ENCODE results near the gene GAK. TPM values are rescaled to one million over a fixed set of nuclear protein-coding genes. Genes with fewer than 3 reads are reported as not detected.

Gene GAK
- polyA plus RNA-seq, 1 donor from 2014 or later: 58.8 TPM

DNA sequence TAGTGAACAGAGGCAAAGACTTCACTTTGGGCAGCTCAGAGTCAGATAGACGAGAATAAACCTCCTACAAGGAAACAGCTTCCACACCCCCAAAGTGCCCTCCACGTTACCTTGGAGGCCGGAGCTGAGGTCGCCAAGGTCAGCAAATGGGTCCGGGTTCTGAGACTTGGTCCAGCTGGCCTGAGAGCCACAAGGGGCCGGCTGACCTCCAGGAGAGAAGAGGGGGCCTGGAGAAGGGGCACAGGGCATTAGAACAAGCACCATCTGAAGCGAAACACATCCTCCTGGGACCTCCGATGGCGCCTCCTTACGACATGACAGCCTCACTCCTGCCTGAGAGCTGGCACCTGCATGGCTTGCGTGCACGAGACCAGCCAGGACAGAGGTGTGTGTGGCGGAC is 72.6 kb downstream of the GAK start:
- no peak overlapping the region for H3K4me3 ChIP-seq (ENCODE audit: low read length)
- no peak overlapping the region for H3K9ac ChIP-seq (ENCODE audit: low read length)

DNA sequence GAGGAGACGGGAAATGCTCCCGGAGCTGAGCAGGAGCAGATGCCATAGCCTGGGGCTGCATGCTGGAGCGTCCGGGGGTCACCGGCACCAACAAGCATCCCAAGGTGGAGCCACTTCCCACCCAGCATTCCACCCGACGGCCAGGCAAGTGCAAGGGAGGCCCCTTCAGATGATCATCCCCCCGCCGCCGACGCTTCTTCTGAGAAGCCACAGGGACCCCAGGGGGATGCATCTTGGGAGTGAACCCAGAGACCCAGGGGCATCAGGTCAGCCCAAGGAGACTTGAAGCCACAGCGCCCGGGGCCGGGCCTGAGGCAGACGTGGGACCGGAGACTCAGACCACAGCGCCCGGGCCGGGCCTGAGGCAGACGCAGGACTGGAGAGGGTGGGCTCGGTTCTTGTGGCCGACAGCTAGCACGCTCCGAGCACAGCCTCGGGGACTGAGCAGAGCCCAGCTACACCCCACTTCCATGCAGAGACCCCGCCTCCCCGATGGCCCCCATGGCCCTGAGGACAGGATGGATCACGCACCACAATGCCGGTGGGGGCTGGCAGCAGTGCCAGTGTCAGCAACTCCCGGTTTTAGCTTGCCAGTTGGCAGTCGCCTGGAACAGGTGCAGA is 73.2 kb downstream of the GAK start:
- Histone ChIP-seq H4K20me1 (ENCODE audit: insufficient read depth) (no peaks in the 10 kb centered on the region), H3K79me2 (replicated peaks; ENCODE audit: insufficient read depth, low read length) (no peaks in the 10 kb centered on the region), H3K36me3 (ENCODE audit: insufficient read depth, low read length) (no peaks in the 10 kb centered on the region), H3K27me3 (ENCODE audit: insufficient read depth, low read depth, low read length) (no peaks in the 10 kb centered on the region), H3K9me3 (ENCODE audit: low read length) (no peaks in the 10 kb centered on the region), H3K4me2 (ENCODE audit: low read length) (no peak overlapping the region), H3K4me3 (ENCODE audit: low read length) (no peak overlapping the region), H2AFZ (ENCODE audit: low read depth, low read length) (no peak overlapping the region), H3K27ac (ENCODE audit: low read length) (no peak overlapping the region), H3F3A (ENCODE audit: insufficient read depth, low read length, poor library complexity, severe bottlenecking) (no peaks in the 10 kb centered on the region), H3K9me2 (ENCODE audit: insufficient read depth, low read length) (no peaks in the 10 kb centered on the region), H3K9ac (ENCODE audit: low read length) (no peak overlapping the region)
- no peak for TF ChIP-seq POLR2AphosphoS5 (IDR thresholded peaks at IDR 0.05)
- no peak for TF ChIP-seq EZH2 (IDR thresholded peaks at IDR 0.05; ENCODE audit: borderline replicate concordance, insufficient read depth, low read length, poor library complexity, severe bottlenecking)
- TF ChIP-seq, protein P1, sequence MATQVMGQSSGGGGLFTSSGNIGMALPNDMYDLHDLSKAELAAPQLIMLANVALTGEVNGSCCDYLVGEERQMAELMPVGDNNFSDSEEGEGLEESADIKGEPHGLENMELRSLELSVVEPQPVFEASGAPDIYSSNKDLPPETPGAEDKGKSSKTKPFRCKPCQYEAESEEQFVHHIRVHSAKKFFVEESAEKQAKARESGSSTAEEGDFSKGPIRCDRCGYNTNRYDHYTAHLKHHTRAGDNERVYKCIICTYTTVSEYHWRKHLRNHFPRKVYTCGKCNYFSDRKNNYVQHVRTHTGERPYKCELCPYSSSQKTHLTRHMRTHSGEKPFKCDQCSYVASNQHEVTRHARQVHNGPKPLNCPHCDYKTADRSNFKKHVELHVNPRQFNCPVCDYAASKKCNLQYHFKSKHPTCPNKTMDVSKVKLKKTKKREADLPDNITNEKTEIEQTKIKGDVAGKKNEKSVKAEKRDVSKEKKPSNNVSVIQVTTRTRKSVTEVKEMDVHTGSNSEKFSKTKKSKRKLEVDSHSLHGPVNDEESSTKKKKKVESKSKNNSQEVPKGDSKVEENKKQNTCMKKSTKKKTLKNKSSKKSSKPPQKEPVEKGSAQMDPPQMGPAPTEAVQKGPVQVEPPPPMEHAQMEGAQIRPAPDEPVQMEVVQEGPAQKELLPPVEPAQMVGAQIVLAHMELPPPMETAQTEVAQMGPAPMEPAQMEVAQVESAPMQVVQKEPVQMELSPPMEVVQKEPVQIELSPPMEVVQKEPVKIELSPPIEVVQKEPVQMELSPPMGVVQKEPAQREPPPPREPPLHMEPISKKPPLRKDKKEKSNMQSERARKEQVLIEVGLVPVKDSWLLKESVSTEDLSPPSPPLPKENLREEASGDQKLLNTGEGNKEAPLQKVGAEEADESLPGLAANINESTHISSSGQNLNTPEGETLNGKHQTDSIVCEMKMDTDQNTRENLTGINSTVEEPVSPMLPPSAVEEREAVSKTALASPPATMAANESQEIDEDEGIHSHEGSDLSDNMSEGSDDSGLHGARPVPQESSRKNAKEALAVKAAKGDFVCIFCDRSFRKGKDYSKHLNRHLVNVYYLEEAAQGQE (IDR thresholded peaks at IDR 0.05; ENCODE audit: borderline replicate concordance): no peak
- no peak for TF ChIP-seq RAD21 (conservative IDR thresholded peaks at IDR 0.05)
- no peak for TF ChIP-seq TAF1 (IDR thresholded peaks at IDR 0.05; ENCODE audit: low read depth)
- TF ChIP-seq MXI1 (conservative IDR thresholded peaks at IDR 0.05; ENCODE audit: poor library complexity, severe bottlenecking): no peak
- no peak for TF ChIP-seq SMC3 (conservative IDR thresholded peaks at IDR 0.05; ENCODE audit: poor library complexity)
- TF ChIP-seq EP300 (conservative IDR thresholded peaks at IDR 0.05; ENCODE audit: poor library complexity, severe bottlenecking): no peak
- TF ChIP-seq, protein P2, sequence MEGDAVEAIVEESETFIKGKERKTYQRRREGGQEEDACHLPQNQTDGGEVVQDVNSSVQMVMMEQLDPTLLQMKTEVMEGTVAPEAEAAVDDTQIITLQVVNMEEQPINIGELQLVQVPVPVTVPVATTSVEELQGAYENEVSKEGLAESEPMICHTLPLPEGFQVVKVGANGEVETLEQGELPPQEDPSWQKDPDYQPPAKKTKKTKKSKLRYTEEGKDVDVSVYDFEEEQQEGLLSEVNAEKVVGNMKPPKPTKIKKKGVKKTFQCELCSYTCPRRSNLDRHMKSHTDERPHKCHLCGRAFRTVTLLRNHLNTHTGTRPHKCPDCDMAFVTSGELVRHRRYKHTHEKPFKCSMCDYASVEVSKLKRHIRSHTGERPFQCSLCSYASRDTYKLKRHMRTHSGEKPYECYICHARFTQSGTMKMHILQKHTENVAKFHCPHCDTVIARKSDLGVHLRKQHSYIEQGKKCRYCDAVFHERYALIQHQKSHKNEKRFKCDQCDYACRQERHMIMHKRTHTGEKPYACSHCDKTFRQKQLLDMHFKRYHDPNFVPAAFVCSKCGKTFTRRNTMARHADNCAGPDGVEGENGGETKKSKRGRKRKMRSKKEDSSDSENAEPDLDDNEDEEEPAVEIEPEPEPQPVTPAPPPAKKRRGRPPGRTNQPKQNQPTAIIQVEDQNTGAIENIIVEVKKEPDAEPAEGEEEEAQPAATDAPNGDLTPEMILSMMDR (IDR thresholded peaks at IDR 0.05; ENCODE audit: poor library complexity, severe bottlenecking): no peak

More for the DNA sequence above, 72.6 kb downstream of the GAK start:
- H2AFZ ChIP-seq (ENCODE audit: low read depth, low read length): no peak overlapping the region
- H3K9me2 ChIP-seq (ENCODE audit: insufficient read depth, low read length): no peaks in the 10 kb centered on the region
- no peak for TF ChIP-seq POLR2AphosphoS5 (IDR thresholded peaks at IDR 0.05)
- TF ChIP-seq EP300 (conservative IDR thresholded peaks at IDR 0.05; ENCODE audit: poor library complexity, severe bottlenecking): no peak
- no peaks in the 10 kb centered on the region for H3K9me3 ChIP-seq (ENCODE audit: low read length)
- H3F3A ChIP-seq (ENCODE audit: insufficient read depth, low read length, poor library complexity, severe bottlenecking): no peaks in the 10 kb centered on the region
- no peak overlapping the region for H3K27ac ChIP-seq (ENCODE audit: low read length)
- no peak overlapping the region for H3K4me2 ChIP-seq (ENCODE audit: low read length)
- H3K79me2 ChIP-seq (replicated peaks; ENCODE audit: insufficient read depth, low read length): no peaks in the 10 kb centered on the region
- no peaks in the 10 kb centered on the region for H3K36me3 ChIP-seq (ENCODE audit: insufficient read depth, low read length)
- H4K20me1 ChIP-seq (ENCODE audit: insufficient read depth): no peaks in the 10 kb centered on the region
- H3K27me3 ChIP-seq (ENCODE audit: insufficient read depth, low read depth, low read length): no peaks in the 10 kb centered on the region
